BJ (cell line): ENCODE results near the gene EPS8L3. TPM values are rescaled to one million over a fixed set of nuclear protein-coding genes. Genes with fewer than 3 reads are reported as not detected.

Experiments
- CTCF ChIA-PET: fragments of 350-600 bp; formaldehyde crosslinking; extraction: SDS; loops from one replicate; lab custom pipeline; 2021; ENCODE audit warnings: antibody characterized with exemption, inconsistent platforms; lab: Yijun Ruan, JAX
- POLR2A ChIA-PET: fragments of 300-600 bp; sonication (Branson Sonifier 250); formaldehyde crosslinking; extraction: SDS; loops from one replicate; lab custom pipeline; 2021; ENCODE audit warnings: antibody characterized with exemption; lab: Charles Lee
- DNase-seq: peaks from one replicate; pipeline ENCODE4 v3.0.0-alpha.2; 2011; ENCODE audit warnings: low read depth
- H3K27me3 ChIP-seq: 2 replicates; pipeline ENCODE4 v1.6.0; 2011; ENCODE audit warnings: low read length; ENCODE audit not compliant: control insufficient read depth, insufficient read depth
- H3K36me3 ChIP-seq: 2 replicates; pipeline ENCODE4 v1.5.1; 2011; ENCODE audit warnings: low read length; ENCODE audit not compliant: control insufficient read depth, insufficient read depth
- H3K4me3 ChIP-seq: 2 replicates; pipeline ENCODE4 v1.5.1; 2011; ENCODE audit warnings: low read depth, mild to moderate bottlenecking, control low read depth, low read length
- CTCF ChIP-seq: IDR thresholded peaks from 2 replicates; pipeline ENCODE4 v1.5.1; 2011; ENCODE audit warnings: low read depth, mild to moderate bottlenecking, control low read depth, inconsistent platforms, low read length, moderate library complexity; ENCODE audit not compliant: insufficient read depth
- polyA plus RNA-seq: library from polyadenylated mRNA; depleted of rRNA; stranded (reverse); fragments of >200 nt; gene quantifications from 2 replicates; pipeline ENCODE4 v1.2.3, GENCODE V29; 2011

Gene EPS8L3
- polyA plus RNA-seq, 1 experiment = not detected

- peak; percentile 62 for DNase-seq
- no peak overlapping the region for H3K4me3 ChIP-seq
- H3K36me3 ChIP-seq = no peaks in the 10 kb centered on the region
- no peaks in the 10 kb centered on the region for H3K27me3 ChIP-seq
- peak; percentile 78 for TF ChIP-seq CTCF
- ChIA-PET CTCF (interaction anchor here (0.6 to 26.2 kb wide), 19 partner anchors 9 to 237 kb away, joined by 3 to 763 read pairs (median 3); partner anchors contain the start of gene AHCYL1), POLR2A (interaction anchor here (0.6 kb wide), 1 partner anchor 155 kb away, joined by 3 read pairs; no protein-coding TSS in a partner anchor)
Measured at GRCh38 chr1:109792056-109792831, 28.5 kb upstream of the EPS8L3 start.

- ChIA-PET CTCF (interaction anchor here (0.7 to 26.2 kb wide), 10 partner anchors 13 to 191 kb away, joined by 3 to 763 read pairs (median 4); partner anchors contain the start of gene AHCYL1), POLR2A (no interaction called here)
- no peak for DNase-seq
- H3K36me3 ChIP-seq = no peaks in the 10 kb centered on the region
- H3K27me3 ChIP-seq = no peaks in the 10 kb centered on the region
- no peak for TF ChIP-seq CTCF
- no peak overlapping the region for H3K4me3 ChIP-seq
Measured at GRCh38 chr1:109791495-109792043, 27.8 kb upstream of the EPS8L3 start.

GRCh38 chr1:109790735-109791494 lies 27.2 kb upstream of the EPS8L3 start:
- no peak for DNase-seq
- no peaks in the 10 kb centered on the region for H3K36me3 ChIP-seq
- CTCF ChIA-PET = interaction anchor here (0.7 to 26.2 kb wide), 10 partner anchors 12 to 239 kb away, joined by 3 to 763 read pairs (median 4); partner anchors contain the start of gene AHCYL1
- H3K4me3 ChIP-seq = no peak overlapping the region
- POLR2A ChIA-PET = no interaction called here
- peak; percentile 26 for TF ChIP-seq CTCF
- H3K27me3 ChIP-seq = no peaks in the 10 kb centered on the region

- Histone ChIP-seq H3K36me3 (no peaks in the 10 kb centered on the region), H3K27me3 (no peaks in the 10 kb centered on the region), H3K4me3 (no peak overlapping the region)
- TF ChIP-seq CTCF = no peak
- ChIA-PET CTCF (interaction anchor here (1.1 to 26.2 kb wide), 8 partner anchors 12 to 239 kb away, joined by 3 to 763 read pairs (median 4); partner anchors contain the start of gene AHCYL1), POLR2A (no interaction called here)
- no peak for DNase-seq
Measured at GRCh38 chr1:109790329-109790728, 26.6 kb upstream of the EPS8L3 start.
